HG03521 (cell line): Measurements from ENCODE around the gene DNAAF8.
"Not testable (repeated sequence)": the region's sequence is repeated elsewhere in the genome, so short reads cannot be mapped to it uniquely, and the experiment has no call there.

Experiments
- ATAC-seq: cut with Tn5 transposase; IDR thresholded peaks from one replicate; pipeline ENCODE4 v1.9.1; 2021; ENCODE audit warnings: mild to moderate bottlenecking, moderate library complexity; ENCODE audit not compliant: unreplicated experiment

The DNAAF8 gene

DNA sequence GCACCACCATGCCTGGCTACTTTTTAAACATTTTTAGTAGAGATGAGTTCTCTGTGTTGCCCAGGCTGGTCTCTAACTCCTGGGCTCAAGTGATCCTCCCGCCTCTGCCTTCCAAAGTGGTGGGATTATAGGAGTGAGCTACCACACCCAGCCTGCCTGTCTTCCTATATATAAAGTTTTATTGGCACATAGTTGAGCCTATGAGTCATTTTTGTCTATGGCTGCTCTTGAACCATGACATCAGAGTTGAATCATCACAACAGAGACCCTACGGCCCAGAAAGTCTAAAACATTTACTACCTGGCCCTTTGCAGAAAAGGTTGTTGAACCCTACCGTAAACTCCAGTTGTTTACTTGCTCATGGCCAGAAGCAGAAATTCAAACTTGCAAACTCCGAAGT lies 45.9 kb downstream of the DNAAF8 start:
- ATAC-seq = no peak

DNA sequence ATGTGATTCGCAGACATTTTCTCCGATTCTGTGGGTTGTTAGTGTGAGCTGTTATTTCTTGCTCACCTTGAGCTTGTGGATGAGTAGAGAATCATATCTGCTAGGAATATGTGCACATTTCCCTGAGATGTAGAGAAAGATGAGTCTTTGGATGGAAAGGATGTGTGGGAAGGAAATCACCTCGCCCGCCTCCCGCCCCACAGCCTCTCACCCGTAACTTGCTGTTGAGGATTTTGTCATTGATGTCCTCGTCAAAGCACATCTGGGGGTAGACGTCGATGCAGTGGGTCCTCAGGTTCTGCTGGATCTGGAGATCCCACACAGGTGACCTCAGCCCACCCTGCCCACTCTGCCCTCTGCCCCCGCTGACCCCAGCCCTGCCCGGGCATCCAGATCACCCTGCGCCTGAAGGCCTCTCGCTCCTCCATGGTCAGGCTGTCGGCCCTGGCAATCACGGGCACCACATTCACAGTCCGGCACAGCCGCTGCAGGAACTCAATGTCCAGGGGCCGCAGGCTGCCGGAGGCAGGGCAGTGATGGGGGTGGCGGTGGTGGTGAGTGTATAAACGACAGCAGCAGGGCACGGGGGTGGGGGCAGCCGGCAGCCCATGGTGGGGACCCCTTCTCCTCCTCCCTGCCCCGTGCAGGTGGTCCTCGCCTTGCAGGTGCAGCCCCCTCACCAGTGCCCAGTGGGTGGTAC lies 49.1 kb downstream of the DNAAF8 start:
- ATAC-seq = no peak

DNA sequence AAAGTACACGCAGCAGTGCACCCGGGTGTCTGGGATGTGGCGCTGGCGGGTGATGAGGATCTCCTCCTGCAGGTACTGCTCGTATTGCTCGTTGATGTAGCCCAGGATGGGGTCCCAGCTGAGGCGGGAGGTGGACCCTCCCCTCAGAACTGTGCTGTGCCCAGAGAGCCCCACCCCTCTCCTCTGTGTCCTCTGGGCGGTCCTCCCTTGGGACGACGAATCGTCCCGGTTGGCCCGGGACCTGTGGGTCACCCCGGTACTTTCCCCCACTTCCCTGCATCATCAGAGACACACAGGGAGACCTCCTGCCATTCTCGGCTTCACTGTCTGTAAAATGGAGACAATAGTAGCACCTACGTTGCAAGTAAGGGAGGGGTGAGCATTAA lies 49.6 kb downstream of the DNAAF8 start:
- no peak for ATAC-seq

DNA sequence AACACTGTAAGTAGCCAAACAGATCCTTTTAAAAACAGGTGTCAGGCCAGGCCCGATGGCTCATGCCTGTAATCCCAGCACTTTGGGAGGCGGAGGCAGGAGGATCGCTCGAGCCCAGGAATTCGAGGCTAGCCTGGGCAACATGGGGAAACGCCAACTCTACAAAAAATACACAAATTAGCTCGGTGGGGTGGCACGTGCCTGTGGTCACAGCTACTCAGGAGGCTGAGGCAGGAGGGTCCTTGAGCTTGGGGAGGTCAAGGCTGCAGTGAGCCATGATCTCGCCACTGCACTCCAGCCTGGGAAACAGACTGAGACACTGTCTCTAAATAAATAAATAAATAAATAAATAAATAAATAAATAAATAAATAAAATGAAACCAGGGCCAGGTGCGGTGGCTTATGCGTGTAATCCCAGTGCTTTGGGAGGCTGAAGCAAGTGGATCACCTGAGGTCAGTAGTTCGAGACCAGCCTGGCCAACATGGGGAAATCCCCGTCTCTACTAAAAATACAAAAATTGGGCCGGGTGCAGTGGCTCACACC lies 50.2 kb downstream of the DNAAF8 start:
- ATAC-seq = not testable (repeated sequence)

DNA sequence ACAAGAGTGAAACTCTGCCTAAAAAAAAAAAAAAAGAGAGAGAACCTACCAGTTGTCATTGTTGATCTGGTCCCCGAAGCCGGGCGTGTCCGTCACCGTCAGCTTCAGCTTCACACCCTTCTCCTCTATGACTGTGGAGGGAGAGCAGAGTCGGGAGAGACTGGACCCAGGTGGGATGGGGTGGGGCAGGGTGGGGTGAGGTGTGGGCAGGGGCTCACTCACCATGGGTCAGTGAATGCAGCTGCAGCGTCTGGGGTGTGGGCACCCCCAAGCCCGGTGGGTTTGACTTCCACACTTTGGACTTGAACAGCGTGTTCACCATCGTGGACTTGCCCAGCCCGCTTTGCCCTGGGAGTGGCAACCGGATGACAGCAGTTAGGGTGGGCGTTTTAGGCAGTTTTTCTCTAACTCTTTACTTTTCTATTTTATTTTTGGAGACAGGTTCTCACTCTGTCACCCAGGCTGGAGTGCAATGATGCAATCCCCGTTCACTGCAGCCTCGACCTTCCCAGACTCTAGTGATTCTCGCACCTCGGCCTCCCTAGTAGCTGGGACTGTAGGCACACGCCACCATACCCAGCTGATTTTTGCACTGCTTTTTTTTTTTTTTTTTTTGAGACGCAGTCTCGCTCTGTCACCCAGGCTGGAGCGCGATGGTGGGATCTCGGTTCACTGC lies 51.6 kb downstream of the DNAAF8 start:
- ATAC-seq = no peak

DNA sequence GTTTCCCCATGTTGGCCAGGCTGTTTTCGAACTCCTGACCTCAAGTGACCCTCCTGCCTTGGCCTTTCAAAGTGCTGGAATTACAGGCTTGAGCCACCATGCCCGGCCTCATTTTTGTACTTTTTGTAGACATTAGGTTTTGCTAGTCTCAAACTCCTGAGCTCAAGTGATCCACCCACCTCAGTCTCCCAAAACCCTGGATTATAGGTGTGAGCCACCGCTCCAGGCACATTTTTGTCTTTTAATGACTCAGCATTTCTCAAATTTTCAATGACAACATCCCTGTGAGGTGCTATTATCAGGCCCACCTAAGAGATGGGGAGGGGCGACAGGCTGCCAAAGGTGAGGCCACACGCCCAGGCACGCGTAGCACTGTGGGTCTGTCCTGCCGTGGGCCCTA lies 52.7 kb downstream of the DNAAF8 start:
- no peak for ATAC-seq

DNA sequence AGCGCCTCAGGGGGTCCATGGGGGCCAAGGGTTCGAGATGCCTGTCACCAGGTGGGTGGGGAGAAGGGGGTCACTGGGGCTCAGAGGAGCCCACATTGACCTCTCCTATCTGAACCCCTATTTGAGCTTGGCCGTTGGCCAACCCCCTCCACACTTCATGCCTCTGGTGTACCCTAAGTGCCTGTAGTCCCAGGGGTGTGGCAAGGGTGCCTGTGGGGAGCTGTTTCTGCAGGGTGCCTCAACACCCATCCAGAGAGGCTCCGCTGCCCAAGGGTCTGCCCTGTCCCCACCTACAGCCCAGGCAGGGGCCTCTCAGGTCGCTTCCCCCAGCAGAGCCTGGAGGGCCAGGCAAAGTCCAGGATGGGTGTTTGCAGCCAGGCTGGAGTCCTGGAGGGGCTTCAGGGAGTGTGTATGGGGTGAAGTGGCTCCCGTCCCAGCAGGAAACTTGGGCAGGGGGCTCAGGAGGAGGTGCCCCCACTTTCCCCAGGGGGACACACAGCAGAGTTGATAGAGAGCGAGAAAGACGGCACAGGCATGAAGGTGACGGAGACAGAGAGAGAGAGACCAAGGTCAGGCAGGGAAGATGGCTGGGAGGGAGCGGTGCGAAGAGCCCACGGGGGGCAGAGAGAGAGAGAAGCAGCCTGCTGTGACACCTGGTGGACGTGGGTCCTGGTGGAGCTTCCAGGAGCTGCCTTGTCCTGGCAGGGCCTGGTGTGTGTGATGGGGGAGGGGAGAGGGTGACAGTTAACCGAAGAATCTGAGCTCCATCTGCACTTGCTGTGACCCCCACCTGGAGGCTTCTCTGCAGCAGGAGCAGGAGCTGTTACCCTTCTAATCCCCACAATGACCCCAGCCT lies 53.5 kb downstream of the DNAAF8 start, which contains the start of gene SEPTIN12:
Gene SEPTIN12 (minus strand): TSS at position 719 of the 856 bp plus-strand sequence. CDS start 700 bp downstream, at position 19.
- ATAC-seq = no peak

DNA sequence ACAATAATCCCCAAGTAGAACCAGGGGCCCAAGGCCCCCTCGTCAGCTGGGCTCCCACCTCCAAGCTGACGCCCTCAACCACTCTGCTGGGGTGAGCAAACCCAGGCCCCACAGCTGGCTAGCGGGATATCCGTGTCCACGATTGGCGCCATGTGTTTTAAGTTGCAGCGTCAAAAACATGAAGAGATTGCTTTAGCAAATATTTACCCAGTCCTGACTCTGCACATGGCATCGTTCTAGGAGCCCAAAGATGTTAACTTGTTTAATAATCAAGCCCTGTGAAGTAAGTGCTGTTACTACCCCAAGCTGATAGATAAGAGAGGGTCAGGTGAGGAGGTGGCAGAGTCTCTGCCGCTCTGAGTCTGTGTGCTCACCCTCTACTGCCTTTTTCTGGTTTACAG lies 54.2 kb downstream of the DNAAF8 start:
- ATAC-seq = no peak

DNA sequence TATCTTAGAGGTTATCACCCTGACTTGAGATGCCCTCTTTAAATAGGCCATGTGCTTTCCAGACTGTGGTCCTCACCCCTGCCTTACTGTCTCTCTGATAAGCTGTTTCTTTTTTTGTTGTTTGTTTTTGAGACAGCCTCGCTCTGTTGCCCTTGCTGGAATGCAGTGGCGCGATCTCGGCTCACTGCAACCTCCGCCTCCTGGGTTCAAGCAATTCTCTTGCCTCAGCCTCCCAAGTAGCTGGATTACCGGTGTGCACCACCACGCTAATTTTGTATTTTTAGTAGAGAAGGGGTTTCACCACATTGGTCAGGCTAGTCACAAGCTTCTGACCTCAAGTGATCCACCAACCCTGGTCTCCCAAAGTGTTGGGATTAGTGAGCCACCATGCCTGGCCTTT lies 54.6 kb downstream of the DNAAF8 start:
- ATAC-seq = no peak

DNA sequence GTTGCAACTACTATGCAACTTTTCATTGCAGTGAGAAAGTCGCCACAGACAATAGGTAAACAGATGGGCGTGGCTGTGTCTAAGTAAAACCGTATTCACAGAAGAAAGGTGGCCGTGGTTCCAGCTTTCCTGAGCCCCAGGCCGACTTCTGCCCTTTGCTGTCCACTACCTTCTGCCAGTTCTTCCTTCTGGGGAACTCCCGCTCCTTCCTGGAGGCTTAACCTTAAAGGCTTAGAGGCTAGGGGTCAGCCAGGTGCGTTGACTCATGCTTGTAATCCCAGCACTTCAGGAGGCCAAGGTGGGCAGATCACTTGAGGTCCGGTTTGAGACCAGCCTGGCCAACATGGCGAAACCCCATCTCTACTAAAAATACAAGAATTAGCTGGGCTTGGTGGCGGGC lies 55.9 kb downstream of the DNAAF8 start:
- no peak for ATAC-seq

DNA sequence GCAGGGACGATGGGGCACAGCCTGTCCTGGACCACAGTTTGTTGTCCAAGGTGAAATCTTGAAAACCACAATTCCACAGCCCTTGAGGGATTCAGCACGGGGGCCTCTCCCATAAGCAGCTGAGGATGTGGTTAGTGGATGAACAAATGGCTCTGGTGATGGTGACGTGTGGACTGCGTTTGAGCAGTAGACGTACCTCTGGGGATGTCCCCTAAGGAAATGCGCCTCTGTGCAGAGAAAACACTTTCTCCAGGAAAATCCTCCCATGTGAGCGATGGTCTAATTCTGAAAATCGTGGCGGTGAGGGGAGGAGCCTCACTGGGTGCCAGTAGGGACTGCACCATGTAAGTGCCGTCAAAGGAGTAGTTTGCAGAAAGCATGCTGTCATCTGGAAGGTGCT lies 56.5 kb downstream of the DNAAF8 start:
- no peak for ATAC-seq

DNA sequence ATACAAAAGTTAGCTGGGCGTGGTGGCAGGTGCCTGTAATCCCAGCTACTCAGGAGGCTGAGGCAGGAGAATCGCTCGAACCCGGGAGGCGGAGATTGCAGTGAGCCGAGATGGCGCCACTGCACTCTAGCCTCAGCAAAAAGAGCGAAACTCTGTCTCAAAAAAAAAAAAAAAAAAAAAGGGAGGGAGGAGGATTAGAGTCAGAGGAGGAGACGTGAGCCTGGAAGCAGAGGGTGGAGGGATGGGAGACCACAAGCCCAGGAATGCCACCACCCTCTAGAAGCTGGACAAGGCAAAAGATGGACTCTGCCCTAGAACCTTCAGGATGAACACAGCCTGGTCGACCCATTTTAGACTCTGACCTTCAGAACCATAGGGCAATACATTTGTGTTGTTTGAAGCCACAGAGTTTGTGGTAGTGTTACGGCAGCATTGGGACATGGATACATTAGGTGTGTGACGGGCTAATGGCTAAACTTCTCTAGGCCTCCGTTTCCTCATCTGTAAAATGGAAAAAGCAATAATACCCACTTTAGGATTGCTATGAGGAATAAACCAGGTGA lies 58.7 kb downstream of the DNAAF8 start:
- no peak for ATAC-seq

DNA sequence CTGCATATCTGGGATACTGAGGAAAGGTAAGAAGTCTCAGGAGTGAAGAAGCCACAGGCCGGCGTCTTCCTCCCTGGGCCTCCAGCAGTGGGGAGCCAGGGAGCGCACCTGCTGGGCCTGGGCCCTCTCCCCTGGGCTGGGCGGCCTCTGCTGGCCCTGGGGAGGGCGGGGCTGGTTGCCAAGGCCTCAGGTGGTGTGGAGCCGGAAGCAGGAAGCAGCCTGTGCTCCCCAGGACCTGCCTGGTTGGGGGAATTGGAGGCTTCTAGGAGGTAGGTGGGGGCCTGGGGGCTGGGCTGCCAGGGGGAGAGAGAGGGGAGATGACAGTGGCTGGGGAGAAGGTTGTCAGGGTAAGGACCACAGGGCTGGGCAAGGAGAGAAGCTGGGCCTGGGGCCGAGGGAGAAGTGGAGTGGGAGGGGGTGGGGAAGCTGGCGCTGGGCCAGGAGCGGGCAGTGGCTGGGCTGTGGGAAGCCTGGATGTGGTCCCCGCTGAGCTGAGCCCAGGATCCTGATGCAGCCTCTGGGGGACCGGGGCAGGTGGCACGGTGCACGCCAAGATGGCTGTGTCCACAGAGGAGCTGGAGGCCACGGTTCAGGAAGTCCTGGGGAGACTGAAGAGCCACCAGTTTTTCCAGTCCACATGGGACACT lies 61.0 kb downstream of the DNAAF8 start, which contains the start of gene SMIM22:
Gene SMIM22 (plus strand): TSS at position 189 of the 647 bp plus-strand sequence. CDS start 366 bp downstream, at position 555.
- ATAC-seq = no peak

DNA sequence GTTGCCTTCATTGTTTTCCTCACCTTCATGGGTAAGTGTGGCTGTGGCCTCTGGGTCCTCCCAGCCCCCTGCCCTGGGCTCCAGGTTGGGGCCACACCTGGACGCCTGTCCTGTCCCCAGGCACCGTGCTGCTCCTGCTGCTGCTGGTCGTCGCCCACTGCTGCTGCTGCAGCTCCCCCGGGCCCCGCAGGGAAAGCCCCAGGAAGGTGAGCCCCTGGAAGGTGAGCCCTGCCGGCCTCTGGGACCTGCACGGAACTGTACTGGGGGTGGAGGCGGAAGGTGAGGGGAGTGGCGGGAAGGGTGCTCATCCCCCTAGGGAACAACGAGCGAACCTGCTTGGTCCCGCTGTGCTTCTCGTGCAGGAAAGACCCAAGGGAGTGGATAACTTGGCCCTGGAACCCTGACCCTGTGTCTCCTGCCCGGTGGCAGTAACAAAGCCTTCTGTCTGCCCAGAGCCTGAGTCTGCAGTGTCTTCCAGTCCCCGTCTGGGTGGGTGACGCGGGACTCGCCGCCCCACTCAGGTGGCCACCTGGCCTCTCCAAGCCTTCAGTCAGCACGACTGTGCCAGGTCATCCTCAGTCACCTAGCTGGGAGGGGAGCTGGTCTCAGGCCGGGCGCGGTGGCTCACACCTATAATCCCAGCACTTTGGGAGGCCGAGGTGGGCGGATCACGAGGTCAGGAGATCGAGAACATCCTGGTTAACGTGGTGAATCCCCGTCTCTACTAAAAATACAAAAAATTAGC lies 61.7 kb downstream of the DNAAF8 start:
- no peak for ATAC-seq

DNA sequence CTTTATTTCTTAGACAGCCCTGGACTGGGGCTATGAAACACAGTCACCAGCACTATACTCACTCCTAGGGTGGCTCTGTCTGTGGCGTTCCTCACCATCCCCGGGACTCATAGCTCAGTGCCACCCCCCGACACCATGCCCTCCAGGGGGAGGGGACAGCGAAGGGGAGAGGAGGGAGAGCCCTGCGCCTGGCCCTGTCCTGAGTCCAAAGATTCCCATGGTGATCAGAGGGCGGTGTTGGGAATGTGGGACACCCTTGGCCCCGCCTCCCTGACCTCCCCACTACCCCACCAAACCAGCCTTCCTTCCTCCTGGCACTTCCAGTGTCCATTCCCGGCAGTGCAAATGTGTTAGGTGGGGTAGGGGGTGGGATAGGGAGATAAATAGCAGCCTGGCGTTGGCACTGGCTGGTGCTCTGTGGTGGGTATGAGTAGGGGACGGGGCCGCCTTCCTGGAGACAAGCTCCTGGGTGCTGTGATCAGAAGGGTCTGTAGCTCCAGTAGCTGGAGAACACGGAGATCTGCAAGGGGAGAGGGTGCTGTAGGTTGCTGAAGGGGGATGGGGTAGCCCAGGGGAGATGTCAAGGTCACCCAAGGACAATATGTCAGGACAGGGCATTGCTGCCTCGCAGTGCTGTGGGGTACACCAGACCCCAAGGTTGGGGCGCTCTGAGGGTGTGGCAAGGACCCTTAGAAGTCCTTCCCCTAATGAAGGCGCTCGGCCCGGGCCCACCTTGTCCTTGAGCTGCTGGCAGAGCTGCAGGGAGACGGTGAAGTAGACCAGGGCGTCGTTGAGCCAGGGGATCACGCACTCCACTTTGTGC lies 62.9 kb downstream of the DNAAF8 start:
- ATAC-seq = no peak

DNA sequence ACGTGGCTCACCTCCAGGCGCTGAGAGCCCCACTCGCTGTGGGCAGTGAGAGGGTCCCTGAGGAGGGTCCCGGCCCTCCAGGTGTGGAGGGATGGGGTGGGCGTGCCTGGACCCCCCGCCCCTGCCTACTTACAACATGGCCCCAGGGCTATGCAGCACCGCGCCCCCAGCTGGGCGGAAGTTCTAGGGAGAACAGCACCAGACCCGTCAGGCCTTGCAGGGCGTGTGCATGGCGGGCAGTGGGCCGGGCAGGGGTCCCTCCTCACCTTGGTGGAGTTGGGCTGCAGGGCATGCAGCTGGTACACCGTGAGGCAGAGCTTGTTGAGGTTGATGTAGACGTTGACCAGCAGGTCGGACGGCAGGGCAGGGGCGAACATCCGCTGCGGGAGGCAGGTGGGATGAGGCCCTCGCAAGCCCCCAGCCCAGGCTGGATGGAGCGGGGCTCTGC lies 63.5 kb downstream of the DNAAF8 start:
- no peak for ATAC-seq

DNA sequence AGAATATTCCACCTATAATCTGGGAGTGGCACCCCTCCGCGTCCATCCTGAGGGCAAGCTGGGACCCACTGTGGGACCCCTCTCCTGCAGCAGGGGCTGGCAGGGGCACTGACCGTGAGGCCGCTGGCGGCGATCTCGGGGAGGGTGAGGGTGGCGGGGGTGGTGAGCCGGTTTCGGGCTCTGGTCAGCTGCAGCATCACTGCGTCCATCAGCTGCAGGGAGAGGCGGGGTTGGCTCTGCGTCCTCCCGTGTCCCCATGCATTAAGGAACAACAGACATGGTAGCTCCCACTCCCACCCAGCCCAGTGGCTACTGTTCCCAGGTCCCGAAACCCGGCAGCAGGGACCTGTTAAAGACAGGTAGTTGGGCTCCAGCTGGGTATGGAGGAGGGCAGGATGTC lies 64.1 kb downstream of the DNAAF8 start:
- ATAC-seq = no peak
